NCI-H1930 (cell line): Measurements from ENCODE around the gene ZNF512B.
"Not testable (repeated sequence)": the region's sequence is repeated elsewhere in the genome, so short reads cannot be mapped to it uniquely, and the experiment has no call there.

ENCODE experiments used
- DNase-seq, 2 experiments: peaks; one replicate each; lab custom pipeline; 2025; lab: John Stamatoyannopoulos, UW

The ZNF512B gene

GRCh38 chr20:63933646-63934045 is 36.1 kb downstream of the ZNF512B start:
- DNase-seq, result no peak

GRCh38 chr20:63932606-63933160 is 37.0 kb downstream of the ZNF512B start:
- DNase-seq, result no peak

GRCh38 chr20:63931735-63932134 is 38.0 kb downstream of the ZNF512B start:
- no peak for DNase-seq

DNA sequence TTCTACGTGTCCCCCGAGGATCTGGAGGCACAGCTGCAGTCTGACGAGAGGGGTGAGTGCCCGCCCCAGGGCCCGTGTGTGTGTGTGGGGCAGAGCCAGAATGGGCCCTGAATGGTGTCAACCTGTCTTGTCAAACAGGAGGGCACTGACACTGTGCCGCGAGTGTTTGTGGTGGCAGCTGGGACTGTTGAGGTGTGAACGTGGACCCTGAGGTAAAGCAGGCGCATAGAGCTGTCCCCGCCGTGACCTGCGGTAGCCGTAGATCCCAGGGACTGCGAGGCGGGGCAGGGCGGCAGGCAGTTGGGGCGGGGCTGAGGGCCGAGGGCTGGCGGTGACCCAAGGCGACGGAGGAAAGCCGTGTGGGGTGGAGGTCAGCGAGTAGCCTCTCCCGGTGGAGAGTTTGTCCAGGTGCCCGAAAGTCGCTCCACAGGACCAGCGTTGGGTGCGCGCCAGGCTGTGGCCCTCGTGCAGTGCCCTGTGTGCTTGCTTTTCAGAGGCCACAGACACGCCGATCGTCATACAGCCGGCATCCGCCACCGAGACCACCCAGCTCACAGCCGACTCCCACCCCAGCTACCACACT is 38.7 kb downstream of the ZNF512B start:
- no peak for DNase-seq

DNA sequence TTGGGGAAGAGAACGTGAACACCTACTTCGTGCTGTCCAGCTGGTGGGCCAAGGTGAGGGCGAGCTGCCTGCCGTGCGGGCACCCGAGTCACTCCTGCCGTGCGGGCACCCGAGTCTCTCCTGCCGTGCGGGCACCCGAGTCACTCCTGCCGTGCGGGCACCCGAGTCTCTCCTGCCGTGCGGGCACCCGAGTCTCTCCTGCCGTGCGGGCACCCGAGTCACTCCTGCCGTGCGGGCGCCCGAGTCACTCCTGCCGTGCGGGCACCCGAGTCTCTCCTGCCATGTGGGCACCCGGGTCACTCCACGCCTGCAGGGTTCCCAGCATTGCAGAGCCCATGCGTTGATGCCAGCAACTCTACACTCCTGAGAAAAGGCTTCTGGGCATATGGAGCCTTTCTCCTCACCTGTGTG is 40.3 kb downstream of the ZNF512B start:
- not testable (repeated sequence) for DNase-seq

DNA sequence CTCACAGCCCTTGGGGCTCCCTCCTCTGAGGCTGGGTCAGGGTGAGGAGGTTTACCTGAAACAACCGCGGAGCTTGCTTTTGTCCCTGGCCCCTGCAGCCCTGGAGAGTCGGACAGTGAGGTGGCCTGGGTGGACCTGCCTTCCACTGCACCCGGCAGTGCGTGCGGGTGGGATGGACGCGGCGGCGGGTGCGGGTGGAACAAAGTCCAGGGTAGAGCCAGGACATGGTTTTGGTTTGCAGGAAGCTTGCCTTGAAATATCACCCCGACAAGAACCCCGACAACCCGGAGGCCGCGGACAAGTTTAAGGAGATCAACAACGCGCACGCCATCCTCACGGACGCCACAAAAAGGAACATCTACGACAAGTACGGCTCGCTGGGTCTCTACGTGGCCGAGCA is 40.7 kb downstream of the ZNF512B start:
- DNase-seq, result no peak

DNA sequence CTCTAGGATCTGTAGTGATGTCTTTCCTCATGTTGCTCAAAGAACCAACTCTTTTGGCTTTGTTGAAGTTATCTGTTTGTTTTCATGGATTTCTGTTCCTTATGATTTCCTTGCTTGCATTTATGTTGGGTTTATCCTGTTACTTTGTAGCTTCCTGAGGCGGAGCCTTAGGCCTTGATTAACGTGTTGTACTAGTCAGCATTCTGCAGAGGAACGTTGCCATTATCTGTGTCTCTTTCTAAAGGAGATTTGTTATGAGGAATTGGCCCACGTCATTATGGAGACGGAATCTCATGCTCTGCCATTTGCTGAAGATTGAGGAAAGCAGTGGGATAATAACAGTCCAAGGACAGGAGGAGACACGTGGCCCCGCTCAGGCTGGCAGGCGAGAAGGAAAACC is 43.4 kb downstream of the ZNF512B start:
- DNase-seq, result no peak

DNA sequence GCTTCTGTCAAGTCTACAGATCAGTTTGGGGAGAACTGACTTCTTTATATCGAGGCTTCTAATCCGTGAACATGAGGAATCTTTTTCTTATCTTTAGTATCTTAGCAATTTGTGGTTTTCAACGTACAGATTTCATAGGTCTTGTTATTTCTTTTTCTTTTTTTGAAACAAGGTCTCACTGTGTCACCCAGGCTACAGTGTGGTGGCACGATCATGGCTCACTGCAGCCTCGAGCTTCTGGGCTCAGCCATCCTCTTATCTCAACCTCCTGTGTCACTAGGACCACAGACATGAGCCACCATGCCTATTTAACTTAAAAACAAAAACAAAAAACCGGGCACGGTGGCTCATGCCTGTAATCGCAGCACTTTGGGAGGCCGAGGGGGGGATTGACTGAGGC is 45.5 kb downstream of the ZNF512B start:
- DNase-seq, result no peak

DNA sequence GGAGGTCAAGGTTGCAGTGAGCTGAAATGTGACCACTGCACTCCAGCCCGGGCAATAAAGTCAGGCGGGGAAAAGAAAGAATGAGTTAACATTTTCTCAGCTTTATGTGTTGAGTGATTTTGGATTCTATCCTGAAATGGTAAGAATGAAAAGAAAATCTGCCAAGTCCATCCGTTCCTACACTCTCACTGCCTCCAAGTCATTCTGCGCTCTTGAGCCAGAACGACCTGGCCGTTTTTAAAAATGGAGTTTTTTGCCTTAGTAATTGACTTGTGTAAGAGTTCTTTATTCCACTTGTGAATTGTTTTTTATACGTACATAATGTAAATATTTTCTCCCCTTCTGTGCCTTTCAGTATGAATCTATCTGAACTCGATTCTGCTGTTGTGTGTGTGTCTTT is 46.1 kb downstream of the ZNF512B start:
- DNase-seq, result no peak

GRCh38 chr20:63920226-63920625 is 49.5 kb downstream of the ZNF512B start:
- no peak for DNase-seq

DNA sequence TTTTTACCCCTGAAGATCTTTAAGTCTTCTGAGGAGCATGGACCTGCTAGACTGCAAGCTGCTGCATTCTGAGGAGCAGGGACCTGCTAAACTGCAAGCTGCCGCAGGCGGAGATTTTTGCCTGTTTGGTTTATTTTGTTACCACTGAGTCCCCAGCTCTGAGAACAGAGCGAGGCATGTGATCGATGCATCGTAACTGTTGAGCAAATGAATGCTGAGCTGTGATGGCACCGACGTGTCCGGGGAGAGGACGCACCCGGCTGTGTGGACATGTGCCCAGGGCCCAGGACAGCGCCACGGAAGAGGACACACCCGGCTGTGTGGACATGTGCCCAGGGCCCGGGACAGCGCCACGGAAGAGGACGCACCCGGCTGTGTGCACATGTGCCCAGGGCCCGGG is 50.6 kb downstream of the ZNF512B start:
- DNase-seq, result no peak

DNA sequence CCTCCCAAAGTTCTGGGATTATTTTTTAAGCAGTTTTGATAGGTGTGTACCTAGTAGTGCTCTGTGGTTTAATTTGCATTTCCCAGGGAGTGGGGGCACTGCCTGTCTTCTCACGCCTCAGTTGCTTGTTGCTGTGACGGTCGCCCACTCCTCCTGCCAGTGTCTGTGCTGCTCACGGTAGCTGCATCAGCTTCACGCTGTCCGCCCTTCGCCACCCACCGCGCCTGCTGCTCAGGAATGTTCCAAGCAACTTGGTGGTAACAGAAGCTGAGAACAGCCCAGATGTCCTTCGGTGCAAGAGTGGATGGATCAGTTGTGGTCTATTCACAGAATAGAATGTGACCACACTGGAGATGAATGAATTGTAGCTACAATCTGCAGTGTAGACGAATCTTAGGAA is 51.9 kb downstream of the ZNF512B start:
- no peak for DNase-seq

GRCh38 chr20:63916371-63916939 is 53.3 kb downstream of the ZNF512B start:
- not testable (repeated sequence) for DNase-seq

- DNase-seq, result no peak
These were observed 54.3 kb downstream of the ZNF512B start for GRCh38 chr20:63915471-63915870.

- no peak for DNase-seq
These were observed 56.0 kb downstream of the ZNF512B start for GRCh38 chr20:63913768-63914167.

GRCh38 chr20:63911176-63911575 is 58.6 kb downstream of the ZNF512B start:
- DNase-seq, result no peak

GRCh38 chr20:63908008-63908682 is 61.6 kb downstream of the ZNF512B start:
- no peak for DNase-seq
